Astrocyte (in vitro differentiated cells and primary cell): ENCODE measurements around the gene STIL. TPM values are rescaled to one million over a fixed set of nuclear protein-coding genes. Genes with fewer than 3 reads are reported as not detected.

Source experiments
- DNase-seq: peaks from one replicate; pipeline ENCODE4 v3.0.0-alpha.2; 2010; ENCODE audit warnings: low read depth
- FAIRE-seq: peaks from 2 replicates; lab custom pipeline; 2011; peaks lifted over from hg19 to GRCh38; lab: Jason Lieb, UNC
- H2AFZ ChIP-seq: 2 replicates; pipeline ENCODE4 v1.6.0; 2012; ENCODE audit warnings: low read depth, low read length, inconsistent platforms
- H3K27ac ChIP-seq: 2 replicates; pipeline ENCODE4 v1.5.1; 2011; ENCODE audit warnings: low read depth, low read length, inconsistent platforms
- H3K27me3 ChIP-seq: 2 replicates; pipeline ENCODE4 v1.6.0; 2011; ENCODE audit warnings: low read length, inconsistent platforms; ENCODE audit not compliant: insufficient read depth
- H3K36me3 ChIP-seq: 2 replicates; pipeline ENCODE4 v1.5.1; 2011; ENCODE audit warnings: low read length, inconsistent platforms; ENCODE audit not compliant: insufficient read depth
- H3K4me1 ChIP-seq: 2 replicates; pipeline ENCODE4 v1.5.1; 2011; ENCODE audit warnings: low read length, inconsistent platforms; ENCODE audit not compliant: insufficient read depth
- H3K4me2 ChIP-seq: 2 replicates; pipeline ENCODE4 v1.6.0; 2012; ENCODE audit warnings: low read length, inconsistent platforms
- H3K4me3 ChIP-seq: 2 replicates; pipeline ENCODE4 v1.5.1; 2011; ENCODE audit warnings: low read depth, mild to moderate bottlenecking, low read length, inconsistent platforms; ENCODE audit not compliant: insufficient read depth
- H3K79me2 ChIP-seq: 2 replicates; pipeline ENCODE4 v1.6.0; 2012; ENCODE audit warnings: mild to moderate bottlenecking, low read length, inconsistent platforms; ENCODE audit not compliant: insufficient read depth
- H3K9ac ChIP-seq: 2 replicates; pipeline ENCODE4 v1.6.0; 2012; ENCODE audit warnings: mild to moderate bottlenecking, low read length, inconsistent platforms
- H3K9me3 ChIP-seq: 2 replicates; pipeline ENCODE4 v1.5.1; 2012; ENCODE audit warnings: low read depth, mild to moderate bottlenecking, low read length, inconsistent platforms; ENCODE audit not compliant: insufficient read depth
- H4K20me1 ChIP-seq: 2 replicates; pipeline ENCODE4 v1.6.0; 2012; ENCODE audit warnings: low read length, inconsistent platforms; ENCODE audit not compliant: insufficient read depth
- H3K27ac Mint-ChIP-seq: one replicate; pipeline ENCODE4 v1.8.0; 2021; ENCODE audit warnings: mild to moderate bottlenecking, mixed read lengths; ENCODE audit not compliant: unreplicated experiment
- H3K27me3 Mint-ChIP-seq: one replicate; pipeline ENCODE4 v1.8.0; 2021; ENCODE audit warnings: low read depth, mixed read lengths; ENCODE audit not compliant: unreplicated experiment
- H3K36me3 Mint-ChIP-seq: one replicate; pipeline ENCODE4 v1.8.0; 2021; ENCODE audit warnings: low read depth, mixed read lengths; ENCODE audit not compliant: unreplicated experiment
- H3K4me1 Mint-ChIP-seq: one replicate; pipeline ENCODE4 v1.8.0; 2021; ENCODE audit warnings: low read depth, mixed read lengths; ENCODE audit not compliant: unreplicated experiment
- H3K4me3 Mint-ChIP-seq: one replicate; pipeline ENCODE4 v1.8.0; 2021; ENCODE audit warnings: mild to moderate bottlenecking, moderate library complexity, mixed read lengths; ENCODE audit not compliant: unreplicated experiment
- H3K9me3 Mint-ChIP-seq: one replicate; pipeline ENCODE4 v1.8.0; 2021; ENCODE audit warnings: mild to moderate bottlenecking, mixed read lengths; ENCODE audit not compliant: unreplicated experiment
- CTCF ChIP-seq: IDR thresholded peaks from 2 replicates; pipeline ENCODE4 v1.5.1; 2011; ENCODE audit warnings: low read depth, mild to moderate bottlenecking, inconsistent platforms, low read length, moderate library complexity; ENCODE audit not compliant: insufficient read depth
- EZH2 ChIP-seq: IDR thresholded peaks from 2 replicates; pipeline ENCODE4 v1.6.1; 2012; ENCODE audit warnings: mild to moderate bottlenecking, low read length, inconsistent platforms; ENCODE audit not compliant: insufficient read depth
- total RNA-seq: library from RNA; stranded (reverse); gene quantifications from 2 replicates; pipeline ENCODE4 v1.2.1, GENCODE V29; 2021

Gene STIL
- total RNA-seq, 1 donor from 2014 or later: 8.8 TPM

GRCh38 chr1:47328992-47329391 is 15.0 kb upstream of the STIL start:
- H3K4me2 ChIP-seq: no peak overlapping the region
- Mint-ChIP-seq H3K4me1 (no peaks in the 10 kb centered on the region), H3K36me3 (no peaks in the 10 kb centered on the region), H3K27ac (no peak overlapping the region), H3K4me3 (no peak overlapping the region), H3K9me3 (no peaks in the 10 kb centered on the region), H3K27me3 (no peaks in the 10 kb centered on the region)
- no peak overlapping the region for H3K27ac ChIP-seq
- DNase-seq (no peak), FAIRE-seq (no peak)
- H3K9ac ChIP-seq: no peak overlapping the region
- H3K79me2 ChIP-seq: no peaks in the 10 kb centered on the region
- no peaks in the 10 kb centered on the region for H3K36me3 ChIP-seq
- no peaks in the 10 kb centered on the region for H3K27me3 ChIP-seq
- H2AFZ ChIP-seq: no peak overlapping the region
- no peak overlapping the region for H3K4me3 ChIP-seq
- H3K4me1 ChIP-seq: peaks cover 9% of the 10 kb centered on the region
- H4K20me1 ChIP-seq: no peaks in the 10 kb centered on the region
- TF ChIP-seq EZH2: no peak
- TF ChIP-seq CTCF: no peak
- no peaks in the 10 kb centered on the region for H3K9me3 ChIP-seq

GRCh38 chr1:47326271-47326670 is 12.3 kb upstream of the STIL start:
- no peaks in the 10 kb centered on the region for H3K36me3 Mint-ChIP-seq
- Histone ChIP-seq H3K9me3 (no peaks in the 10 kb centered on the region), H3K27me3 (no peaks in the 10 kb centered on the region), H3K36me3 (no peaks in the 10 kb centered on the region), H3K79me2 (no peaks in the 10 kb centered on the region), H3K4me2 (no peak overlapping the region), H3K4me3 (no peak overlapping the region), H3K4me1 (no peaks in the 10 kb centered on the region), H2AFZ (no peak overlapping the region), H3K9ac (no peak overlapping the region), H4K20me1 (no peaks in the 10 kb centered on the region), H3K27ac (no peak overlapping the region)
- TF ChIP-seq CTCF: no peak
- no peak for TF ChIP-seq EZH2
- no peaks in the 10 kb centered on the region for H3K9me3 Mint-ChIP-seq
- no peak overlapping the region for H3K27ac Mint-ChIP-seq
- H3K4me1 Mint-ChIP-seq: no peaks in the 10 kb centered on the region
- DNase-seq (no peak), FAIRE-seq (no peak)
- no peak overlapping the region for H3K4me3 Mint-ChIP-seq
- no peaks in the 10 kb centered on the region for H3K27me3 Mint-ChIP-seq

- Mint-ChIP-seq H3K9me3 (no peaks in the 10 kb centered on the region), H3K27me3 (no peaks in the 10 kb centered on the region), H3K27ac (no peak overlapping the region), H3K4me1 (no peaks in the 10 kb centered on the region), H3K4me3 (no peak overlapping the region), H3K36me3 (no peaks in the 10 kb centered on the region)
- Histone ChIP-seq H4K20me1 (no peaks in the 10 kb centered on the region), H2AFZ (no peak overlapping the region), H3K27me3 (no peaks in the 10 kb centered on the region), H3K36me3 (no peaks in the 10 kb centered on the region), H3K4me3 (no peak overlapping the region), H3K9ac (no peak overlapping the region), H3K9me3 (no peaks in the 10 kb centered on the region), H3K4me1 (no peaks in the 10 kb centered on the region), H3K27ac (no peak overlapping the region), H3K79me2 (no peaks in the 10 kb centered on the region), H3K4me2 (no peak overlapping the region)
- no peak for TF ChIP-seq CTCF
- TF ChIP-seq EZH2: no peak
- FAIRE-seq (no peak), DNase-seq (no peak)
These were observed 11.6 kb upstream of the STIL start for GRCh38 chr1:47325528-47325927.
